H9 (cell line): ENCODE data around the gene HCRTR1. TPM values are rescaled to one million over a fixed set of nuclear protein-coding genes. Genes with fewer than 3 reads are reported as not detected.

ENCODE experiments used
- DNase-seq: peaks from one replicate; pipeline ENCODE4 v3.0.0-alpha.2; 2017
- H2AFZ ChIP-seq: one replicate; pipeline ENCODE4 v1.6.1; 2013; ENCODE audit warnings: mild to moderate bottlenecking, low read length, control low read depth, moderate library complexity
- H2AK5ac ChIP-seq: 2 replicates; pipeline ENCODE4 v1.6.1; 2013; ENCODE audit warnings: low read length, control low read depth, mixed read lengths; ENCODE audit not compliant: insufficient read length
- H2BK120ac ChIP-seq: one replicate; pipeline ENCODE4 v1.6.1; 2013; ENCODE audit warnings: low read depth, mild to moderate bottlenecking, low read length, control low read depth, inconsistent platforms; ENCODE audit not compliant: poor library complexity, severe bottlenecking
- H2BK12ac ChIP-seq: 2 replicates; pipeline ENCODE4 v1.6.1; 2013; ENCODE audit warnings: low read length, control low read depth, mixed read lengths, low read depth; ENCODE audit not compliant: insufficient read length
- H2BK15ac ChIP-seq: 2 replicates; pipeline ENCODE4 v1.6.1; 2013; ENCODE audit warnings: low read depth, low read length, control low read depth
- H2BK20ac ChIP-seq: one replicate; pipeline ENCODE4 v1.6.1; 2013; ENCODE audit warnings: low read depth, mild to moderate bottlenecking, low read length, control low read depth, inconsistent platforms; ENCODE audit not compliant: poor library complexity, severe bottlenecking
- H2BK5ac ChIP-seq: 2 replicates; pipeline ENCODE4 v1.6.1; 2013; ENCODE audit warnings: low read length, control low read depth, mixed read lengths; ENCODE audit not compliant: insufficient read length
- H3K14ac ChIP-seq: 2 replicates; pipeline ENCODE4 v1.6.1; 2013; ENCODE audit warnings: low read length, control low read depth; ENCODE audit not compliant: insufficient read depth
- H3K18ac ChIP-seq: 2 replicates; pipeline ENCODE4 v1.6.1; 2013; ENCODE audit warnings: low read depth, mild to moderate bottlenecking, mixed read lengths, low read length, control low read depth; ENCODE audit not compliant: insufficient read length
- H3K23ac ChIP-seq: 2 replicates; pipeline ENCODE4 v1.6.1; 2013; ENCODE audit warnings: low read length, control low read depth, mixed read lengths, low read depth; ENCODE audit not compliant: insufficient read length
- H3K23me2 ChIP-seq: 2 replicates; pipeline ENCODE4 v1.6.1; 2013; ENCODE audit warnings: low read depth, mild to moderate bottlenecking, mixed read lengths, low read length, control low read depth; ENCODE audit not compliant: insufficient read length, poor library complexity, severe bottlenecking
- H3K27ac ChIP-seq: 2 replicates; pipeline ENCODE4 v1.5.1; 2013; ENCODE audit warnings: low read length, control low read depth, mixed read lengths, low read depth; ENCODE audit not compliant: insufficient read length
- H3K27me3 ChIP-seq: 2 replicates; pipeline ENCODE4 v1.6.1; 2013; ENCODE audit warnings: low read length, control low read depth, inconsistent platforms; ENCODE audit not compliant: insufficient read depth
- H3K4ac ChIP-seq: 2 replicates; pipeline ENCODE4 v1.6.1; 2013; ENCODE audit warnings: low read depth, mild to moderate bottlenecking, control low read depth, inconsistent platforms, low read length, moderate library complexity
- H3K4me1 ChIP-seq: 2 replicates; pipeline ENCODE4 v1.6.1; 2013; ENCODE audit warnings: low read length, control low read depth, inconsistent platforms; ENCODE audit not compliant: insufficient read depth
- H3K4me2 ChIP-seq: 2 replicates; pipeline ENCODE4 v1.6.1; 2013; ENCODE audit warnings: low read length, control low read depth, mixed read lengths; ENCODE audit not compliant: insufficient read length, insufficient read depth
- H3K56ac ChIP-seq: 2 replicates; pipeline ENCODE4 v1.6.1; 2013; ENCODE audit warnings: low read depth, mild to moderate bottlenecking, mixed read lengths, low read length, control low read depth; ENCODE audit not compliant: insufficient read length
- H3K79me1 ChIP-seq: 2 replicates; pipeline ENCODE4 v1.6.1; 2013; ENCODE audit warnings: low read depth, mild to moderate bottlenecking, moderate library complexity, low read length, control low read depth, inconsistent platforms; ENCODE audit not compliant: insufficient read depth, poor library complexity, severe bottlenecking
- H3K79me2 ChIP-seq: 2 replicates; pipeline ENCODE4 v1.6.1; 2013; ENCODE audit warnings: low read length, control low read depth, inconsistent platforms; ENCODE audit not compliant: insufficient read depth
- H3K9ac ChIP-seq: 2 replicates; pipeline ENCODE4 v1.6.1; 2013; ENCODE audit warnings: low read length, control low read depth, mixed read lengths; ENCODE audit not compliant: insufficient read length; ENCODE audit errors: extremely low read depth
- H3K9me3 ChIP-seq: one replicate; pipeline ENCODE4 v1.6.1; 2013; ENCODE audit warnings: low read depth, low read length, inconsistent platforms; ENCODE audit not compliant: control insufficient read depth
- H3T11ph ChIP-seq: one replicate; pipeline ENCODE4 v1.6.1; 2013; ENCODE audit warnings: mild to moderate bottlenecking, low read length, control low read depth, inconsistent platforms
- H4K20me1 ChIP-seq: one replicate; pipeline ENCODE4 v1.6.1; 2013; ENCODE audit not compliant: control insufficient read depth, insufficient read length, insufficient read depth
- H4K5ac ChIP-seq: 2 replicates; pipeline ENCODE4 v1.6.1; 2013; ENCODE audit warnings: low read depth, mild to moderate bottlenecking, mixed read lengths, low read length, control low read depth; ENCODE audit not compliant: insufficient read length
- H4K8ac ChIP-seq: replicated peaks from 2 replicates; pipeline ENCODE4 v1.6.1; 2013; ENCODE audit warnings: low read length, control low read depth, mixed read lengths, low read depth; ENCODE audit not compliant: insufficient read length
- H4K91ac ChIP-seq: 2 replicates; pipeline ENCODE4 v1.6.1; 2013; ENCODE audit warnings: low read depth, mild to moderate bottlenecking, moderate library complexity, mixed read lengths, low read length, control low read depth; ENCODE audit not compliant: insufficient read length
- H3K27ac Mint-ChIP-seq, 3 experiments: 2 replicates in 2 of 3; 3 replicates in 1 of 3; pipeline ENCODE4 v1.8.0; 2020 to 2021; ENCODE audit warnings: mixed read lengths in 3 of 3, mild to moderate bottlenecking in 1 of 3, moderate library complexity in 1 of 3
- H3K27me3 Mint-ChIP-seq: 2 replicates; pipeline ENCODE4 v1.8.0; 2021; ENCODE audit warnings: low read depth, mild to moderate bottlenecking, moderate library complexity, mixed read lengths
- H3K36me3 Mint-ChIP-seq, 3 experiments: 2 replicates in 2 of 3; 3 replicates in 1 of 3; pipeline ENCODE4 v1.8.0; 2020 to 2021; ENCODE audit warnings: low read depth in 3 of 3, mixed read lengths in 3 of 3; ENCODE audit not compliant: insufficient read depth in 1 of 3
- H3K4me1 Mint-ChIP-seq, 2 experiments: 2 replicates each; pipeline ENCODE4 v1.8.0; 2020; ENCODE audit warnings: mixed read lengths in 2 of 2
- H3K4me3 Mint-ChIP-seq, 2 experiments: 2 replicates in 1 of 2; 3 replicates in 1 of 2; pipeline ENCODE4 v1.8.0; 2020 to 2021; ENCODE audit warnings: mild to moderate bottlenecking in 2 of 2, mixed read lengths in 2 of 2, moderate library complexity in 1 of 2
- H3K9me3 Mint-ChIP-seq, 2 experiments: 2 replicates in 1 of 2; 3 replicates in 1 of 2; pipeline ENCODE4 v1.8.0; 2020; ENCODE audit warnings: mild to moderate bottlenecking in 2 of 2, mixed read lengths in 2 of 2, moderate library complexity in 1 of 2
- WGBS: extraction: QIAGEN DNeasy Blood & Tissue Kit; methylation state at CpG from one replicate; pipeline ENCODE4 v1.1.7; 2013; ENCODE audit warnings: missing lambda C conversion rate, low lambda C conversion rate, mixed read lengths; ENCODE audit not compliant: insufficient read length; ENCODE audit errors: extremely low coverage; 5-methylcytosine and 5-hydroxymethylcytosine counted together
- total RNA-seq: library from RNA; stranded (reverse); gene quantifications from 2 replicates; pipeline ENCODE4 v1.2.1, GENCODE V29; 2021
- TF ChIP-seq, protein P1 (sequence below): fragments of 200-600 bp; sonication (generic); conservative IDR thresholded peaks from 3 replicates; pipeline ENCODE4 v1.8.0; 2021; ENCODE audit warnings: antibody characterized with exemption, mild to moderate bottlenecking

HCRTR1 gene
- total RNA-seq, 1 experiment from 2014 or later: not detected

GRCh38 chr1:31624309-31624708 lies 6.8 kb downstream of the HCRTR1 start:
- H3K4me1 Mint-ChIP-seq: peaks cover 7 to 16% of the 10 kb centered on the region in 2 experiments
- Histone ChIP-seq H3K23ac (no peak overlapping the region), H3K14ac (no peak overlapping the region), H3K56ac (no peak overlapping the region), H3K4me1 (no peaks in the 10 kb centered on the region), H3K79me1 (no peaks in the 10 kb centered on the region), H3K27ac (no peak overlapping the region), H3K9ac (no peak overlapping the region), H4K91ac (no peak overlapping the region), H2BK12ac (no peak overlapping the region), H2AK5ac (no peak overlapping the region), H3T11ph (no peak overlapping the region), H2BK5ac (no peak overlapping the region), H2BK120ac (no peak overlapping the region), H3K79me2 (no peaks in the 10 kb centered on the region), H3K18ac (no peak overlapping the region), H4K5ac (no peak overlapping the region), H4K20me1 (peaks cover 1% of the 10 kb centered on the region), H3K27me3 (no peaks in the 10 kb centered on the region), H4K8ac (no peak overlapping the region), H3K4me2 (no peak overlapping the region), H2BK15ac (no peak overlapping the region), H2AFZ (no peak overlapping the region), H3K23me2 (no peaks in the 10 kb centered on the region), H3K4ac (no peak overlapping the region), H3K9me3 (no peaks in the 10 kb centered on the region), H2BK20ac (no peak overlapping the region)
- no peak for DNase-seq
- H3K4me3 Mint-ChIP-seq: no peak overlapping the region
- H3K27ac Mint-ChIP-seq: no peak overlapping the region; a peak in 1 of 7 replicates
- TF ChIP-seq, protein P1, sequence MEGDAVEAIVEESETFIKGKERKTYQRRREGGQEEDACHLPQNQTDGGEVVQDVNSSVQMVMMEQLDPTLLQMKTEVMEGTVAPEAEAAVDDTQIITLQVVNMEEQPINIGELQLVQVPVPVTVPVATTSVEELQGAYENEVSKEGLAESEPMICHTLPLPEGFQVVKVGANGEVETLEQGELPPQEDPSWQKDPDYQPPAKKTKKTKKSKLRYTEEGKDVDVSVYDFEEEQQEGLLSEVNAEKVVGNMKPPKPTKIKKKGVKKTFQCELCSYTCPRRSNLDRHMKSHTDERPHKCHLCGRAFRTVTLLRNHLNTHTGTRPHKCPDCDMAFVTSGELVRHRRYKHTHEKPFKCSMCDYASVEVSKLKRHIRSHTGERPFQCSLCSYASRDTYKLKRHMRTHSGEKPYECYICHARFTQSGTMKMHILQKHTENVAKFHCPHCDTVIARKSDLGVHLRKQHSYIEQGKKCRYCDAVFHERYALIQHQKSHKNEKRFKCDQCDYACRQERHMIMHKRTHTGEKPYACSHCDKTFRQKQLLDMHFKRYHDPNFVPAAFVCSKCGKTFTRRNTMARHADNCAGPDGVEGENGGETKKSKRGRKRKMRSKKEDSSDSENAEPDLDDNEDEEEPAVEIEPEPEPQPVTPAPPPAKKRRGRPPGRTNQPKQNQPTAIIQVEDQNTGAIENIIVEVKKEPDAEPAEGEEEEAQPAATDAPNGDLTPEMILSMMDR: no peak
- peaks cover 4% of the 10 kb centered on the region for H3K27me3 Mint-ChIP-seq
- no peaks in the 10 kb centered on the region for H3K9me3 Mint-ChIP-seq
- peaks cover 0 to 14% (median under 1%) of the 10 kb centered on the region in 3 experiments; a peak in 4 of 7 replicates for H3K36me3 Mint-ChIP-seq
- WGBS: no CpG with 5 or more reads among the region's 5 CpGs
